NCI-H2107 treated with DMSO at 0.1 percent for 48 hours (cell line): ENCODE data around the gene PARS2.

Source experiments
- DNase-seq: peaks from one replicate; lab custom pipeline; 2025; ENCODE audit not compliant: unreplicated experiment; lab: John Stamatoyannopoulos, UW

The PARS2 gene

DNA sequence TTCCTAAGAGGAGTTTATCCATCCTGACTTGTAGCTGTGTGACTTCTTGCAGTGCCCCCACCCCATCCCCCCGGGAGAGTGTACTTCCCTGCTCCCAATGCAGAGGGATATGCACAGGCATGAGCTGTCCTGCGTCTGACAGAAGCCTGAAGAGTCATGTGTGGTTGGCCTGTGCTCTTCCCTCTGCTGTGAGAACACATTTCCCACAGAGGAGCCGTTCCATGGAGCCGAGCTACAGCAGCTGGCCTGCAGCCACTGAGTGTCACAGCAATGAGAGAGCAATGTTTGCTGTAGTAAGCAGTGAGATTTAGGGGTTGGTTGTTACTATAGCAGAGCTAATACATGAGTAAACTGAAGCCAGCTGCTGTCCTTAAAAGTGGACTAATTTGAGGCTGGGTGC is 22.0 kb downstream of the PARS2 start:
- no peak for DNase-seq

DNA sequence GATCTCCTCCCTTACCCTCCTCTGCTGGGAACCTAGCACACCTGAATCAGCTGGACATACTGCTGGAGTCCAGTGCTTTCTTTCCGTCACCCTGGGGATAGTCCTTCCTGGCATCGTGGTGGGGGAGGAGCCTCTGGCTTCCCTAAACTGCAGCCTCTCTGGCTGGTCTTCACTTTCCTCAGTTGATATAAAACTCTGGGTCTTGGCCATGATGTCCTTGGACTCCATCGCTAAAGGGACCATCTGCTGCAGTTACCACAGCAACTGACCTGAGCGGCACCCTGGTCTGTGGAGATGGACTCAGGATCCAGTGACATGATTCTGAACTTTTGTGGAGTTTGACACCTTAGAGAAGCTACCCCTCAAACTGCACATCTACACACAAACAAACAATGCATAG is 22.8 kb downstream of the PARS2 start:
- DNase-seq, result no peak

DNA sequence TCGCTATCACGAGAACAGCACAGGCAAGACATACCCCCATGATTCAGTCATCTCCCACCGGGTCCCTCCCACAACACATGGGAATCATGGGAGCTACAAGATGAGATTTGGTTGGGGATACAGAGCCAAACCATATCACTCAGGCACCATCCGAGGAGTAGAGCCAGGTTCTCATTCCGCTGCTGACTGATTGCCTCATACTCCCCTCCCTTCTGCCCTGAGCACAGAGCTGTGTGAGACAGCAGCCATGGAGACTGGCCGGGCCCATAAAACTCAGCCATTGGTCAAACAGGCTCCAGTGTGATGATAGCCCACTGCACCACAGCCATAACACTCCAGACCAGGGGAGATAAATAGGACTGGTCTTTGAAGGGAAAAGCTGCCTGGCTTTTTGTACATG is 26.1 kb downstream of the PARS2 start:
- DNase-seq, result no peak

DNA sequence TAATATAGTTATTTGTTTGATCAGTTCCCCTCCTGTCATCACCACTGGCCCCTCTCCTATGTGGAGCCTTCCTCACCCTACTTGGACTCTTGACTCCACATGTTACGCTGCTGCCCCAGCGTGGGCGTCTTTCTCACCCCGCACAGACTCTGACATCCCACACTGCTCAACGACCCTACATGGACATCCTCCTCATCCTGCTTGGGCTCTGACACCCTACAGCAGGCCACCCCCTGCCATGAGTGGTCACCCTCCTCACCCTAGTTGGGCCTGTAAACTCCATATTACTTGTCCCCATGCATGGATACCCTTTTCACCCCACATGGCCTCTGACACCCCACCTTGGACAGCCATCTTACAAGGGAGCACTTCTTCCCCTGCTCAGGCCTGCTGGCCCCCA is 27.6 kb downstream of the PARS2 start:
- DNase-seq, result no peak

DNA sequence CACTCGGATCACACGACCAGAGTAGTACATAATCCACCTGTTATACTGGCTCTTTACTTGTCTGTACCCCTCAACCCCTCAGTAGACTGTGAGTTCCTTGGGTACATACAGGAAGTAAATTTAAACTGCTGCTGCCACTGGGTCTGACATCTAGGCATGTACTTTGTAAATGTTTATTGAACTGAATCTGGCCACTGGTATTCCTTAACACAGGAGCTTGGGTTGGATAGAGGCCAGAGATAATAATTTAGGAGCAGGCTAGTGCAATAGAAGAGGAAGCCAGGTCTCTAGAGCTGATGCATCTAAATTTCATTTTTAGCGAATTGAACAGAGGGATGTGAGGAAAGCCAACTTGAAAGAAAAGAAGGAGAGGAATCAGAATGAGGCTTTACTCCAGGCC is 36.3 kb downstream of the PARS2 start:
- no peak for DNase-seq

DNA sequence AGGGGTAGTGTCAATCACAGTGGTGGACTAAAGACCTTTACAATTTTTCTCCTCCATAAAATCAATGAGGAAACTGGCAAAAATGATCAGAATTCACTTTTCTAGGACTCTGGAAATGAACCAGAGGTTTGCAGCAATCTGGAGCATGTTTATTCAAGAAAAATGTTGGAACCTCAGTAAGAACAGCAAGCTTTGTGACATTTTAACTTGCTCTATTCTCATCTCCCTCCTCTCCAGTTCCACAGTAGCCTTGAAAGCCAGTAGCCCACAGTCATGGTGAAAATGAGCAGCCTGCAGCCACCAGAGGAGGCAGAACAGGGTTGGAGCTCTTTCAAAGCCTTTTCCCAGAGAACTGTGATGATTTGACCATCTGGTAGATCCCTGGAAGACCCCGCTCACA is 39.6 kb downstream of the PARS2 start:
- DNase-seq, result no peak

DNA sequence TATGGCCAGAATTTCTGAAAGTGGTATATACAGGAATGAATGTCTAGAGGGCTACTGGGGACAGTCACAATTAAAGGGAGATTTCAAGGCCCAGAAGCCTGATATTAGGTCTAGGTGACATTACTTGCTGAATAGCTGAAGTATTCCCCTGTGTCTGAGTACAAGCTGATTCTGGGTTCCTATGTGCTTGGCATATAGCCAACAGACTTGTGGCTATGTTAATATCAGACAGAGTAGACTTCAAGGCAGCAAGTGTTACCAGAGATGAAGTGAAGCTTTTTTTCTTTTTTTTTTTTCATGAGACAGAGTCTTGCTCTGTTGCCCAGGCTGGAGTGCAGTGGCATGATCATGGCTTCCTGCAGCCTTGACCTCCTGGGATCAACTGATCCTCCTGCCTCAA is 40.3 kb downstream of the PARS2 start:
- no peak for DNase-seq

DNA sequence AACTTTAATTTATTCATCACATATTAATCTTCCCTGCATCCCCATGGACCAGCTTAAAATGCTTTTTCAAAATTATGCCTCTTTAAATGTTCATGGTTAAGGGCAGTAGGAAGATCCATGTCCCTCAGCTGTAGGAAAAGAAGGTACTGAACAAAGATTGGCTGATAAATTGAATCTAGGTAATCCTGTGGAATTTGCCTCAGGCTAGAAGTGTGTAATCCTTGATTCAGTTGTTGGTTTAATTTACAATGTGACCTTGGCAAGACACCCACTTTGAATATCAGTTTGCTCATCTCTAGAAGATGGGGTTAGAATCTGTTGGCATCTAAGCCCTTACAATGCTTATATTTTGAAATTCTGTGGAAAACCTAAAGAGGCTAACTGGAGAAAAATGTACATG is 42.6 kb downstream of the PARS2 start:
- no peak for DNase-seq

DNA sequence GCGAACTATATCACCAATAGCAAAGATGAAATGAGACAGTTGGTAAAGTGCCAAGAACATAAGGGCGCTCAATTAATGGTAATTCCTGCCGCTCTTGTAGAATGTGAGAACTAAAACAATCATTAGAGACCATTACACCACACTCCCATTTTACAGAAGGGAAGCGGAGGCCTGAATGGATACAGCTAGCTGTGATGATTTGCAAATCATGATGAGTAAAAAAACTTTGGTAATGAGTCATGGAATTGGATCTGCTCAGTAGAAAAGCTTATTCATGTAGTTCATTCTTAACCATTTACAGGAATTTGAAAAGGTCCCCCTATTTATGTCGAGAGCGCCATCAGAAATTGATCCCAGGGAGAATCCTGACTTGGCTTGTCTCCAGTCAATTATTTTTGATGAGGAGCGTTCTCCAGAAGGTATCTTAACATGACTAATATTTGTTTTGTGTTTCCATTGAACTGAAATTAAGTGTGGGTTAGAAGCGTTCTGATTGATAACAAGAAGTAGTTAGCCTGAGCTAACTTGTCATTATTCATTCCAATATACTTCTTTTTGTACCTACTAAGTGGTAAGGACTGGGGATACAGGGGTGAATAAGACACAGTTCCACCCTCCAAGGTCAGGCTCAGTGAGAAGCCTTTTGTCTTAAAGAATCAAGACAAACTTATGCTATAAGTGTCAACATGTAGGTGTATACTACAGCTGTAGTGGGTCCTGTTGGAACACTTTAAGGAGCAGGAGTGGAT is 47.9 kb downstream of the PARS2 start:
- no peak for DNase-seq

DNA sequence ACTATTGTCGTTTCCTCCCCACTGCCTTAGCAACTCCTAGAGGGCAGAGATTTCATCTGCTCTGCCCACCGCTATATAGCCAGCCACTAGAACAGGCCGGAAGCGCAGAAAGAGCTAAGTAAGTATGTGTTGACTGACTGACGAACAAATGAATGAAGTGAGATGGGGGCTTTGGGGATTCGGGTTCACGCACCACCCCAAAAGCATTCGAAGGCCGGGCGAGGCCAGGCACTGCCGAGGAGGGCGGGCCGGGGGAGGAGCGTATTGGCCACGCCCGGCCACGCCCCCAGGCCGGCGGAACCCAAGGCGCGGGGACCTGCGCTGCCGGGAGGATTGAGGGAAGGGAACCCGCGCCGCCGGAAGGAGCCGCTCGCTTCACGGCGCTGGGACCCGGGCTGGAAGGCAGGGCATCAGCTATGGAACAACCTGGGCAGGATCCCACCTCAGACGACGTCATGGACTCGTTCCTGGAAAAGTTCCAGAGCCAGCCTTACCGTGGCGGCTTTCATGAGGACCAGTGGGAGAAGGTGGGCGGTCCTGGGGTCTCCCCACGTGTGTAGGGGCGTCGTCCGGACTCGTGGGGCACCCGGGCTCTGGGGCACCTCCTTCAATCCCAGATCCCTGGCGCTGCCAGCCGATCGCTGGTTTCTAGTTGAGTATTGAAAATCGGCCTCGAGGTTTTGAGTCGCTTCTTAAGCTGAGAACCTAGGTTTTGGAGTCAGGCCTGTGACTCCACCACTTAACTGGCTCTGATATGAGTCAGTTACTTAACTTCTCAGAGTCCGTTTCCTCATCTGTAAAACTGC is 48.6 kb downstream of the PARS2 start, which contains the start of gene TTC4:
TTC4 (plus strand) TSS at position 369 of the 806 bp plus-strand sequence; CDS start at position 417, 48 bp downstream.
- DNase-seq, result peak; percentile 44

DNA sequence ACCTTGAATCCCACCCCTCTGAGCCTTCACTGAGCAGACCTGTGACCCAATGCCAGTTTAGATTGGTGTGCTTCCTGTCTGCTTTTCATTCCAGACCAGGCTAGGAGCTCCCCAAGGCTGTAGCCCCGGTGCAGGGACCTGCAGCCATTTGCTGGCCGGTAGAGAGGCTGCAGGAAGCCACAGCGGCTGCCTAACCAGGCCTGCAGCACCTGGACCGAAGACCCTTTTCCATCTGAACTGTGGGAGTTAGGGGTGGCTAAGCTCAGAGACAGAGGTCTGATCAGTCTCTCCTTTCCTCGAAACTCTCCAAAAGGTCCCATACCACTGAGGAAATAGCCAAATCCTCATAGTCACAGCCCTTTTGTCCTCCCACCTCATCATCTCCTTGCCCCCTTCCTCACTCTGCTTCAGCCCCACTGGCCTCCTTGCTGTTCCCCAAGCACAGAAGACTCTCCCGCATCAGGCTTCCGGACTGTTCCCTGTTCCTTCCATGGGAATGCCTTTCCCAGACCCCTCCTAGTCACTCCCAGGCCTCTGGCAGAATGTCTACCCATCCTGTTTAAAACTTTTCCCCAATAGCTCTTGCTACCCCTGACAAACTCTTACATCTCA is 49.3 kb downstream of the PARS2 start:
- no peak for DNase-seq

DNA sequence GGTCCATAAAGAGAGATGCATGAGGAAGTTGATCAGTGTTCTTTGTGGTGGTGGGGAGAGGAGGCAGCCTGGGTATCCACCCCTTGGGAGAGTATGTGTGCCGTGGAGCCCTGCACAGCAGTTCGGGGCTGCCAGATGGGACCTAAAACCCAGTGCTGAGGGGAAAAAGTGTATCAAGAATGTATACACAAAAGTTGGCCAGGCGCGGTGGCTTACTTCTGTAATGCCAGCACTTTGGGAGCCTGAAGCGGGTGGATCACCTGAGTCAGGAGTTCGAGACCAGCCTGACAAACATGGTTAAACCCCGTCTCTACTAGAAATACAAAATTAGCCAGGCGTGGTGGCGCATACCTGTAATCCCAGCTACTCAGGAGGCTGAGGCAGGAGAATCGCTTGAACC is 52.8 kb downstream of the PARS2 start:
- no peak for DNase-seq

DNA sequence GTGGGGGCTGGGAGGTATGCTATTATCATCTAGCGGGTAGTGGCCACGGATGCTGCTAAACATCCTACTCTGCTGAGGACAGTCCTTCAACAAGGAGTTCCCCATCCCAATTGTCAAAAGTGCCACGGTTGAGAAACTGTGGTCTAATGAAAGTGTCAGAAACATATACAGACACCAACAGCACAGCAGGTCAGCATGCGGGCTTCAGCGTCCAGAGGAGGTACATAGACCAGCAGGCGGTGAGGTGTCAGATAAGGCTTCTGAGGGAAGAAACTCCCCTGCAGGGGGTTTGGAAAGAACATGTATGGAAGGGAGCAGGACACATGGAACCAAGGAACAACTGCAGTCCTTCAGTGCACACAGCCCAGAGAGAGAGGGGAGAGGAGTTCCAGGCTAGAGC is 53.5 kb downstream of the PARS2 start:
- no peak for DNase-seq

DNA sequence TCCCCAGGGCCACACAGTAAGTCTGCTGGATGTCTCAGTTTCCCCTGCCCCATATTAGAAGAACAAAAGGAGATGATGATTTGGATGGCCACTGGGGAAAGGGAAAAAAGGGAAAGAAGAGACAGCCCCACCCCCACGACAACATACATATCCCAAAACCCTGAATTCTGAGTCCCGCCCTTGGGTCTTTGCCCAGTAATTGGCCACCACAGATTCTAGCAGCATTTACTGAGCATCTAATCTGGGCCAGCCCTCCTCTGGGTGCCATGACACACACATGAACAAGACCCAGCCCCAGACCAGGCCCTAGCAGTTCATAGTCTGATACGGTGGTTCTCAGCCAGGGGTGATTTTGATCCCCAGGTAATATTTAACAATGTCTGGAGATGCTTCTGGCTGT is 53.9 kb downstream of the PARS2 start:
- no peak for DNase-seq

DNA sequence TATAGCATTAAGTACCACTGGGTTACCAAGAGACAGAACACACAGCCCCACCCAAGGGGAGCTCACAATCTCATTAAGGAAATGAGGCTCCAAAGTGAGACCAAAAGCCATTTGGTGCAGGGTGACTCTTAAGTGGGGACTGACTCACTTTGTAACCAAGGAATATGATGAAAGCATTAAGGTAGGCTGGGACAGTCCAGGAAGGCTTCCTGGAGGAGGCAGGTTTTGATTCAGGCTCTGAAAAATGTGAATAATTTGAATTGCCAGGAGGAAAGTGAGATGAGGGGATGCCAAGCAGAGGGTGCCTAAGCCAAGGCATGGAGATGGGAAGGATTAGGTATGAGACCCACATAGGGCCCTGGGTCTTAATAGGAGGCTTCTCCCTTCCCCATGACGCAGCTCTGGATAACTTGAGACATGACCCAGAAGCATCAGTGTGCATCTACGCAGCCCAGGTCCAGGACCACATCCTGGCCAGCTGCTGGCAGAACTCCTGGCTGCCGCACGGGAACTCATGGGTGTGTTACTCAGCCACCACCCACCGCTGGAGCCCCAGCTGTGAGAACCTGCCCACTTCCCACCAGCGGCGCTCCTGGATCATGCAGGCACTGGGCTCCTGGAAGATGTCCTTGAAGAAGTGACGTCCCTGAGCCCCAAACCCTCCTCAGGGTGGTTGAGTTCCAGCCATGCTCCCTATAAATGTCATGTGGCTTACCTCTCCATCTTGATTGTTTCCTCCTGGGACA is 54.6 kb downstream of the PARS2 start:
- no peak for DNase-seq

DNA sequence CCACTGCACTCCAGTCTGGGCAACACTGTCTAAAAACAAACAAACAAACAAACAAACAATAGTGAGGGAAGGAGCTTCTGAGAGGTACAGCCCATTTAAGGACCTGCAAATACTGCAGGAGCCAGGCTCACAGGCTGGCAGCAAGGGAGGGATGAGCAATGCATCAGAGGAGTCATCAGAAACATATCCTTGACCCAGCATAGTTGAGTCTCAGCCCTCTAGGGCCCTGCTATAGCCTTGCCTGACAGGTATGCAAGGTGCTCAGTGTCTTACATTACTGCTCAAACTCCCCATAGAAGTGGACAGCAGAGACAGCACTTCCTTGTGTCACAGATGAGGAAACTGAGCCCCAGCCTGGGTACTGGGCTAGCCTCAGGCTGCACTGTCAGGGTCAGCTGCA is 55.9 kb downstream of the PARS2 start:
- DNase-seq, result no peak
